DOHH2 (cell line): ENCODE results near the gene ADIG.

Experiments
- H3F3A ChIP-seq: fragments of 200-600 bp; sonication (generic), shearing (Covaris generic); 2 replicates; pipeline ENCODE4 v1.6.0; 2016; ENCODE audit warnings: antibody characterized with exemption, mild to moderate bottlenecking; ENCODE audit not compliant: control insufficient read depth, insufficient read depth
- H3K27ac ChIP-seq: fragments of 200-600 bp; sonication (generic); 2 replicates; pipeline ENCODE4 v1.5.1; 2014; ENCODE audit warnings: low read depth, mild to moderate bottlenecking, low read length, moderate library complexity
- H3K27me3 ChIP-seq: fragments of 200-600 bp; sonication (generic); 2 replicates; pipeline ENCODE4 v1.6.1; 2014; ENCODE audit warnings: mild to moderate bottlenecking, low read length, mixed read lengths; ENCODE audit not compliant: control insufficient read depth
- H3K36me3 ChIP-seq: fragments of 200-600 bp; sonication (generic); 2 replicates; pipeline ENCODE4 v1.6.1; 2014; ENCODE audit warnings: mild to moderate bottlenecking, low read length, moderate library complexity, mixed read lengths; ENCODE audit not compliant: control insufficient read depth
- H3K4me1 ChIP-seq: fragments of 200-600 bp; sonication (generic); 2 replicates; pipeline ENCODE4 v1.6.1; 2014; ENCODE audit warnings: mild to moderate bottlenecking, low read length, mixed read lengths; ENCODE audit not compliant: control insufficient read depth
- H3K4me2 ChIP-seq: fragments of 200-600 bp; sonication (generic); 2 replicates; pipeline ENCODE4 v1.6.0; 2014; ENCODE audit warnings: mild to moderate bottlenecking, low read length, moderate library complexity
- H3K4me3 ChIP-seq: fragments of 200-600 bp; sonication (generic); 2 replicates; pipeline ENCODE4 v1.5.1; 2014; ENCODE audit warnings: mild to moderate bottlenecking, low read length, mixed read lengths
- H3K79me2 ChIP-seq: fragments of 200-600 bp; sonication (generic); 2 replicates; pipeline ENCODE4 v1.6.1; 2014; ENCODE audit warnings: mild to moderate bottlenecking, low read length, mixed read lengths; ENCODE audit not compliant: control insufficient read depth
- H3K9me2 ChIP-seq: fragments of 200-600 bp; sonication (generic); replicated peaks from 2 replicates; pipeline ENCODE4 v1.6.1; 2014; ENCODE audit warnings: mild to moderate bottlenecking, low read length, mixed read lengths; ENCODE audit not compliant: control insufficient read depth
- H3K9me3 ChIP-seq: fragments of 200-600 bp; sonication (generic); 2 replicates; pipeline ENCODE4 v1.6.1; 2014; ENCODE audit warnings: antibody characterized with exemption, low read length, mixed read lengths; ENCODE audit not compliant: control insufficient read depth, insufficient read depth
- H4K20me1 ChIP-seq: fragments of 200-600 bp; sonication (generic); 2 replicates; pipeline ENCODE4 v1.6.0; 2014; ENCODE audit warnings: low read depth, mild to moderate bottlenecking, antibody characterized with exemption, low read length, moderate library complexity; ENCODE audit not compliant: control insufficient read depth, insufficient read depth
- CTCF ChIP-seq: fragments of 200-600 bp; sonication (generic); IDR thresholded peaks from one replicate; pipeline ENCODE4 v1.5.1; 2014; ENCODE audit warnings: antibody characterized with exemption, mild to moderate bottlenecking, low read depth, low read length; ENCODE audit not compliant: poor library complexity, severe bottlenecking
- EZH2phosphoT487 ChIP-seq: fragments of 200-600 bp; sonication (generic); IDR thresholded peaks from 2 replicates; pipeline ENCODE4 v1.6.1; 2017; ENCODE audit warnings: borderline replicate concordance, mild to moderate bottlenecking, antibody characterized with exemption, low read length, moderate library complexity, mixed read lengths

Gene ADIG

DNA sequence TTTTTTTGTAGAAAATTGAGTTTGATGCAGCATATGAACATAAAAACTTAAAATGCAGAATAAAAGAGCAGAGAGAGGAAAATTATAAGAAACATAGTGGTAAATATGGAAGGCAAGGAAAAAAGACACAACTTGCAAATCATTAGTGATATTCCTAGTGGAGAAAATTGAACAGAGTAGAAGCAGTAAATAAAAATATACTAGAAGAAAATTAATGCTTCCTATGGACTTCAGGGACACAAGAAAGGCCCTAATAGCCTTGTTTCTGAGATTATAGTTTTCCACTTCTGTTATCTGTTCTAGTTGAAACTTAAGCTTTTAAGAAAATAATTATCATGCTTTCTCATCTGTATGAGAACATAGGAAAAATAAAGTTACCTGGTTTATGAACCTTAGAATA, 25.6 kb upstream of the ADIG start:
- Histone ChIP-seq H3K27ac (no peak overlapping the region), H3K79me2 (no peaks in the 10 kb centered on the region), H3F3A (no peaks in the 10 kb centered on the region), H3K36me3 (peaks cover 90% of the 10 kb centered on the region), H3K4me2 (no peak overlapping the region), H3K27me3 (no peaks in the 10 kb centered on the region), H4K20me1 (no peaks in the 10 kb centered on the region), H3K4me3 (no peak overlapping the region), H3K9me3 (no peaks in the 10 kb centered on the region), H3K9me2 (no peaks in the 10 kb centered on the region), H3K4me1 (peaks cover 8% of the 10 kb centered on the region)
- TF ChIP-seq EZH2phosphoT487 (no peak), CTCF (no peak)

- Histone ChIP-seq H3K36me3 (peaks cover 73% of the 10 kb centered on the region), H3K79me2 (no peaks in the 10 kb centered on the region), H3K27me3 (no peaks in the 10 kb centered on the region), H3K9me3 (no peaks in the 10 kb centered on the region), H3F3A (no peaks in the 10 kb centered on the region), H3K4me1 (no peaks in the 10 kb centered on the region), H3K4me2 (no peak overlapping the region), H3K9me2 (no peaks in the 10 kb centered on the region), H3K27ac (no peak overlapping the region), H4K20me1 (no peaks in the 10 kb centered on the region; the same call in 1 of the 2 replicates), H3K4me3 (no peak overlapping the region)
- TF ChIP-seq EZH2phosphoT487 = no peak
- no peak for TF ChIP-seq CTCF
Measured at GRCh38 chr20:38557174-38557573, 23.8 kb upstream of the ADIG start.

DNA sequence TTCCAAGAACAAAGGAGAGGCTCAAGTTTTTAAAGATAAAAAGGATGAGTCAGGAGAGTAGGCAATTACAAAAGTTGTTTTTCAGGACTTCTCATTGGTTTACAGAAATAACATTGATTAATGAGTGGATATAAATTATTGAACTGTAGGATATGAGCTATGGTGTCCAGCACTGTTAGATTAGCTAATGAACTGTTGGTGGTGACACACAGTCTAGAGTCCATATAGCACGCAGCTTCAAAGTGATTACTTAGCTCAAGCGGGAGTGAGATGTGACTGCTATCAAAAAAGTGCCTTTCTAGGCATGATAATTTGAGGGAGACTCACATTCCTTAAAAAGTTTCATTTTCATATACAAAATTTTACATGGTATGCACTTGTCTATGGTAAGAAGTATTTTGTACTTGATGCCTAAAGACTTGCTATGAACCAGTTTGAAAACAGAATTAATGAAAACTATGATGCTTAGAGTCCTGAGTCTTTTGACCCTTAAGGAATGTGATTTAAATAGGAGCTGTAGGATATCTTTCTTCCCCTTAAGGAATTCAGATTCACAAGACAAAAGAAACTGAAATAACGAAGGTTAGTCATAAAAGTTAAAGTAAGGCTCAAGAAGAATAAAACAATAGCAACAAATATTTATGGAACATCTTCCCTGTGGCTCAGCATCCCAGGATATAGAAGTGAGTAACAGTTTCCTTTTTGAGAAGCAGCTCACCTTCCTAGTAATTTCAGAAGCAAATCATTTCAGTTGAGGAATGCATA, 22.2 kb upstream of the ADIG start:
- no peak overlapping the region for H3K27ac ChIP-seq

More for the DNA sequence above, 22.2 kb upstream of the ADIG start:
- H3F3A ChIP-seq = no peaks in the 10 kb centered on the region
- peaks cover 62% of the 10 kb centered on the region for H3K36me3 ChIP-seq
- no peaks in the 10 kb centered on the region for H3K79me2 ChIP-seq
- no peaks in the 10 kb centered on the region for H3K9me3 ChIP-seq
- no peaks in the 10 kb centered on the region for H3K4me1 ChIP-seq
- no peaks in the 10 kb centered on the region for H3K27me3 ChIP-seq
- H3K4me3 ChIP-seq = no peak overlapping the region
- TF ChIP-seq EZH2phosphoT487 = no peak
- no peak for TF ChIP-seq CTCF
- no peak overlapping the region for H3K4me2 ChIP-seq
- no peaks in the 10 kb centered on the region; the same call in 1 of the 2 replicates for H4K20me1 ChIP-seq
- no peaks in the 10 kb centered on the region for H3K9me2 ChIP-seq
